Measurements from ENCODE around the gene SOD3.

The SOD3 gene

DNA sequence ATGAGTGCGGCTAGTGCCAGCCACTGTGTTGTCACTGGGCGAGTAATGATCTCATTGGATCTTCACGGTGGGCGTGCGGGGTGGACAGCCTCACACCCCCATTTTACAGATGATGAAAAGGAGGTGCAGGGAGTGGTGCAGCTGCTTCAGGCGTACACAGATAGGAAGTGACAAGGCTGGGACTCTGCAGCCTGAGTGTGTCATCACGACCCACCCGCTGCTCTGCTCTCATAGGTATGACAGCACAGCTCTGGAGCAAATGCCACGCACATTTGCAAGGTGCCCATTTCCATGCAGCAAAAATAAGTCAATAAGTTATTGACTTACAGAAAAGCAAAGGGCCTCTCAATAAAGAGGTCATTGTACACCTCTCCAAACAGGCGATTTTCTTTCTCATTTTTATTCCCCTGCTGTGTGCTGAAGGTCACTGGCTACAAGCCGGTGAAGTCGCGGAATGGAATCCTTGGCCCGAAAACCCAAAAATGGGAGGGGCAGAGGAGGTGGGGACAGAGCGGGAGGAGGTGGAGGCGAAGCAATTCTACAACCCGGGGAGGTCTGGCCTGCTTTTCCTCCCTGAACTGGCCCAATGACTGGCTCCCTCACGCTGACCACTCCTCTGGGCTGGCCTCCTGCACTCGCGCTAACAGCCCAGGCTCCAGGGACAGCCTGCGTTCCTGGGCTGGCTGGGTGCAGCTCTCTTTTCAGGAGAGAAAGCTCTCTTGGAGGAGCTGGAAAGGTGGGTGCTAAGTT lies at the start of gene SOD3:
SOD3 (plus strand) TSS at position 658 of the 750 bp plus-strand sequence. CDS start 3,949 bp downstream, outside the sequence.
- no peak for DNase-seq

- no peak for DNase-seq
These were observed 48.0 kb upstream of the SOD3 start for GRCh38 chr4:24747234-24747975.

DNA sequence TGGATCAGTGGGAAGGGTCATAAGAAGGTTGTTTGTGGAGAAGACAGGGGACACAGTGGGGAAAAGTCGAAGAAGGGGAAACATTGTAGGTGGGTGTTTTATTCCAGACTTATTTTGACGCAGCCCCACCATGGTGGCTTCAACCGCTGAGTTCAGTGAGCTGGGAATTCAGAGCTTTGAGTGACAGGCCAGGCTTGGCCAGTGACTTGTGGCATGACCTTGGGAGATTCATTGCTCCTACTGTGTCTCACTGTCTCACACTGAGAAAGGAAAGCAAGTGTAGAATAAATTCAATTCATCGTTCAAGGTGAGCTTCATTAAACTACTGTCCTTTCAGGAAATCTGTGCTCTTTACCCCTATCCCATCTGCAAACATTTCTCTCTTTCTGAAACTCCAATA lies 47.4 kb upstream of the SOD3 start:
- DNase-seq, result no peak

DNA sequence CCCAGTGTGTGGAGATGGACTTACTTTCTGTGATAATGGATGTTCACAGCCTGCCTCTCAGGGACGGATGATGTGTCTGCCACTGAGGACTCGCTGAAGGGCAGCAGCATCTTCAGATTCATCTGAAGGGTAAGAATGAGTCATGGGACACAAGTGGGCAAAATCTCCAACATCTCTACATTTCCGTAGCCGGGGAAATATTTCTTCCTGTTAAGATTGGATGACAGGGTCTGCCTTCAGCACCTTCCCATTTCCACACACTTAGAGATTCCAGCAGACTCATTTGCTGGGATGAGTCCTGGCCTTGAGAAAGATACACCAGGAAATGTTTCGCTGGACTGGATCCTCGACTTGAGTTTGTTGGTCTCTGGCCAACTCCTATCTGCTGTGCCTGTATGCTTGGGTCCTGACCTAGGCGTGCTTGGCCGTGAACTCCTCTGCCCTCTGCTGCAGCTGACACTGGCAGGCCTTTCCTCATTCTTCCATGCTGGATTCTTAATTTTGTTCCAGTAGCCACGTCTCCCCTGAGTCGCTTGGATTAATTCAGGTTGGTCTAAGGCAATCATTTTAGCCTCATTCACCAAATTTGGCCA lies 46.5 kb upstream of the SOD3 start:
- DNase-seq, result no peak

GRCh38 chr4:24750106-24750505 lies 45.3 kb upstream of the SOD3 start:
- no peak for DNase-seq

GRCh38 chr4:24751926-24752539 lies 43.3 kb upstream of the SOD3 start:
- no peak for DNase-seq

- no peak for DNase-seq
These were observed 41.9 kb upstream of the SOD3 start for GRCh38 chr4:24753519-24753918.

DNA sequence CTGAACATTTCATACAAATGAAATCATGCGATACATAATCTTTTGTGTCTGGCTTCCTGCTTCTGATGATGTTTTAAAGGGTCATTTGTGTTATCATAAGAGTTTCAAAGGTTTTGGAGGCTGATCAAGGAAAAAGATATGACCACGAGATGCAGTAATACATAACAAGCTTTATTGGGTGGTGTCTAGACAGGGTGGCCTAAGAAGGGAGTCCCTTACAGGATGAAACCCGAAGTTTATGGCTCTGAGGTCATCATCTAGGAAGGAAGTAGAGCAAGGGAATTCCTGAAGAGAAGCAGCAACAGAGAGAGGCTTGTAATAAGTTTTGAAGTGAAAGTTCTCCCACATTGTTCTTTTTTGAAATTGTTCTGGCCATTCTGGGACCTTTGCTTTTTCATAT lies 40.8 kb upstream of the SOD3 start:
- no peak for DNase-seq

- no peak for DNase-seq
These were observed 31.6 kb upstream of the SOD3 start for GRCh38 chr4:24763631-24764297.

DNA sequence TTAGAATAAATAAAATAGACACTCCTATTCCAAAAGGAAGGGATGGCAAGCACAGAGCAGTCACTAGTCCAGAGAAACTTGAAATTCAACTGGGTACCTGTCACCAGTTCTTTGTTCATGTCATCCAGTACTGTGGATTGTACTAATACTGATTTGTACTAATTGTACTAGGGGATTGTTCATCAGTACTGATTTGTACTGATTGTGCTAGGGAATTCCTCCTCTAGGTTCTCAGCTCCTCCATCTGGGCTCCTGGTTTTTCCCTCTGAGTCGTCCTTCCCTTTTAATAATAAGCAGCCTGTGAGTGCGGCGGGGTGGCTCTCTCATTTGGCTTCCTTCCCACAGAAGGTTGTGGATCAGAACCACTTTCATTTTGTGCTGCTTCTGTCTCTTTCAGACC lies 31.0 kb upstream of the SOD3 start:
- DNase-seq, result no peak

GRCh38 chr4:24765376-24765988 lies 29.9 kb upstream of the SOD3 start:
- no peak for DNase-seq

- DNase-seq, result no peak
These were observed 27.4 kb upstream of the SOD3 start for GRCh38 chr4:24768006-24768405.

DNA sequence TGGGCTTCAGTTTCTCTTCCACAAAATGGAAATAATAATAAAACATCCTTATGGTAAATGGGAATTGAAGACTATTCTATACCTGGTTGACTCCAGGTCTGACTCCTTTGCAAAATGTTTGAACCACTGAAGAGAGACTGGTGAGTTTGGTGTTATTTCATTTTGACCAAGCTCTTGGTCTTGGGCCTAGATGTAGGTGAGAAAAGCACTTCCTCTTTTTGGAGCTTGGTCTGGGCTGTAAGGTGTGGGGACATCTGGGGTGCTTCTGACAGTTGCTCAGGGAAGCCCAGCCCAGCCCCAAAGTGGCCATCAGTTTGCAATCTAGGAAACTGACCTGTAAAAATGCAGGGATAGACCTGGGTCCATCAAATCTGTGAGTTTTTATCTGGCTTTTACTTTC lies 26.8 kb upstream of the SOD3 start:
- DNase-seq, result no peak

DNA sequence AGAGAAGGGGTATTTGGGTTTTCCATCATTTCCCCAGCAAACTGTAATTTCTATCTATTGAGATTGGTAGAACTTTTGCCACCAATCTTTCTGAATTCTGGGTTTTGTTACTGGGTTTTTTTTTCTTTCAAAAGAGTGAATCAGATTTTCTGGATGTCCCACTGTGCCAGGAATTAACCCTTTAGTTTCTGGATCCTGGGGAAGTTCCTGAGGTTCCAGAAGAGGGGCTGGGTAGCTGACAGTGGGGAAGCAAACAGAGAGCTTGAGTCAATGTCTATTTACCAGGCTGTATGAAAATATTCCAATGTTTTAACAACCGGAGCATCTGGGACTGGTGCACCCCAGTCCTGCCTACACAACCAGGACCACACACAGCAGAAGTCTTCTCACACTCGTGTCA lies 25.8 kb upstream of the SOD3 start:
- DNase-seq, result no peak

- no peak for DNase-seq
These were observed 25.3 kb upstream of the SOD3 start for GRCh38 chr4:24770032-24770584.

DNA sequence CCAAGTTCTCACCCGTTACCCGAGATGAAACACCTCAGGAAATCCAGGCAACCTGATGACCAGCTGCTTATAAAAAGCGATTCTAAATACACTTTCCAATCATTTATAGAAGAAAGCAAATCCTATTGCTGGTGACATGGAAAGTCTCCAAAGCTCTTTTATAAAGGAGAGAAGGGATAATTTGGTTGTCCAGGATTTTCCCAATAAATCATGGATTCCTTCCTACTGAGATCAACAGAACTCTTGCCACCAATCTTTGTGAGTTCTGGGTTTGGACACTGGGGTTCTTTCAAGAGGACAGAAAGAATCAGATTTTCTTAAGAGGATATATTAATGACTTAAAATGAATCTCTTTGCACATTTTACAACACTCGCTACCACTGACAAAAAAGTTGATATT lies 24.7 kb upstream of the SOD3 start:
- no peak for DNase-seq

DNA sequence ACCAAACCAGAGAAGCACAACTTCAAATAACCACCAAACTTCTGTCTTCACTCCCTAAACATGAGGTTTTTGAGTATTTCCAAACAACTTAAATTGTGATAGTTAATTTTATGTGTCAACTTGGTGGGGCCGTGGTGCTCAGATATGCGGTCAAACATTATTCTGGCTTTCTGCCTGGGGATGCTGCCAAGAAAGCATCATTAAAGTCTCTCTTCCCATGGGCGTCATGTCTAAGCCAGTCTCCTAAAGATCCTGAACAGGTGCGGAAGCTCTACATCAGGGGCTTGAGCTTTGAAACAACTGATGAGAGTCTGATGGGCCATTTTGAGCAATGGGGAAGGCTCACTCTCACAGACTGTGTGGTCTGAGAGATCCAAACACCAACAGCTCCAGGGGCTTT lies 24.1 kb upstream of the SOD3 start:
- no peak for DNase-seq

GRCh38 chr4:24772061-24772705 lies 23.2 kb upstream of the SOD3 start:
- no peak for DNase-seq

GRCh38 chr4:24772952-24773351 lies 22.4 kb upstream of the SOD3 start:
- DNase-seq, result no peak

- DNase-seq, result no peak
These were observed 20.9 kb upstream of the SOD3 start for GRCh38 chr4:24774452-24774851.

- no peak for DNase-seq
These were observed 20.3 kb upstream of the SOD3 start for GRCh38 chr4:24775032-24775605.
